Measurements from ENCODE around the gene SAMM50. TPM values are rescaled to one million over a fixed set of nuclear protein-coding genes. Genes with fewer than 3 reads are reported as not detected.

The SAMM50 gene
- total and polyA plus RNA-seq, 7 donors, result 59.3 to 105 (median 80.0) TPM

DNA sequence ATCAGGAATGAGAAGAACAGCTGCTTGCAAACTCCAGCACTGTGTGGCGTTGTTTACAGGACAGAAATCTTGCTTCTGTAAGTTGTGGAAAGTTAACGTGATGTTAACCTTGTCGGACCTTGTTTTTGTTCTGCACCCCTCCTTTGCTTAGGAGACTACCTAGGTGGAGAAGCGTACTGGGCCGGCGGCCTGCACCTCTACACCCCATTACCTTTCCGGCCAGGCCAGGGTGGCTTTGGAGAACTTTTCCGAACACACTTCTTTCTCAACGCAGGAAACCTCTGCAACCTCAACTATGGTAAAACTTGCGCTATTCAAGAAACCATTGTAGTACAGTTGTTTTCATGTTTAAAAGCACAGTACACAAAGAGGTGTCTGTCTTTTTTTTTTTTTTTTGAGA, 33.7 kb downstream of the SAMM50 start:
- 90 to 95% (median 91%) methylated on average over 10 of the region's 10 CpGs for WGBS, 3 donors
- H3K9me3 ChIP-seq, result no peaks in the 10 kb centered on the region
- no peak overlapping the region for H3K4me3 ChIP-seq
- peaks cover 0 to 93% of the 10 kb centered on the region in 2 donors for H3K36me3 ChIP-seq (ENCODE audit: insufficient read depth in 1 of 2, low read depth in 1 of 2)
- TF ChIP-seq, protein P1, sequence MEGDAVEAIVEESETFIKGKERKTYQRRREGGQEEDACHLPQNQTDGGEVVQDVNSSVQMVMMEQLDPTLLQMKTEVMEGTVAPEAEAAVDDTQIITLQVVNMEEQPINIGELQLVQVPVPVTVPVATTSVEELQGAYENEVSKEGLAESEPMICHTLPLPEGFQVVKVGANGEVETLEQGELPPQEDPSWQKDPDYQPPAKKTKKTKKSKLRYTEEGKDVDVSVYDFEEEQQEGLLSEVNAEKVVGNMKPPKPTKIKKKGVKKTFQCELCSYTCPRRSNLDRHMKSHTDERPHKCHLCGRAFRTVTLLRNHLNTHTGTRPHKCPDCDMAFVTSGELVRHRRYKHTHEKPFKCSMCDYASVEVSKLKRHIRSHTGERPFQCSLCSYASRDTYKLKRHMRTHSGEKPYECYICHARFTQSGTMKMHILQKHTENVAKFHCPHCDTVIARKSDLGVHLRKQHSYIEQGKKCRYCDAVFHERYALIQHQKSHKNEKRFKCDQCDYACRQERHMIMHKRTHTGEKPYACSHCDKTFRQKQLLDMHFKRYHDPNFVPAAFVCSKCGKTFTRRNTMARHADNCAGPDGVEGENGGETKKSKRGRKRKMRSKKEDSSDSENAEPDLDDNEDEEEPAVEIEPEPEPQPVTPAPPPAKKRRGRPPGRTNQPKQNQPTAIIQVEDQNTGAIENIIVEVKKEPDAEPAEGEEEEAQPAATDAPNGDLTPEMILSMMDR (IDR thresholded peaks at IDR 0.05), result no peak
- no peak for ATAC-seq
- intact Hi-C loops (cut with DNase I), result no loop called here
- H3K27me3 ChIP-seq (ENCODE audit: insufficient read depth in 3 of 3, low read length in 2 of 3), result no peaks in the 10 kb centered on the region
- H3K27ac ChIP-seq, result peak overlapping the region; percentile 28
- peaks cover 21% of the 10 kb centered on the region for H3K4me1 ChIP-seq
- no peak for DNase-seq

DNA sequence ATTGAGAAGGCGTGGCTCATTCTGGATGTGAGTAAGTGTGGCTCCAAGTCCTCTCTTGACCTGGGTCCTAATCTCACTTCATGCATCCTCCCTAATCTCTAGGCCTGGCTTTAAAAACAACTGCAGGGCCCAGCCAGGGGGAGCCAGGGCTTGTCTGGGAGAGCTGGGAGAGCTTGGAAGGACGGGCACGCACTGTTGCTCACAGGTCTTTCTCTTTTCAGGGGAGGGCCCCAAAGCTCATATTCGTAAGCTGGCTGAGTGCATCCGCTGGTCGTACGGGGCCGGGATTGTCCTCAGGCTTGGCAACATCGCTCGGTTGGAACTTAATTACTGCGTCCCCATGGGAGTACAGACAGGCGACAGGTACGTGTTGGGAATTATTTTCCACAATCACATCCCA, 34.8 kb downstream of the SAMM50 start:
- intact Hi-C loops (cut with DNase I), result loop anchor here in 1 of 2 donors (10.0 kb wide), 2 partner anchors 505 to 635 kb away; partner anchors contain the start of gene RTL6
- WGBS, 3 donors, result 74 to 88% (median 86%) methylated on average over 13 of the region's 13 CpGs
- H3K27me3 ChIP-seq (ENCODE audit: insufficient read depth in 3 of 3, low read length in 2 of 3), result no peaks in the 10 kb centered on the region
- no peak overlapping the region for H3K4me3 ChIP-seq
- H3K4me1 ChIP-seq, result peaks cover 28% of the 10 kb centered on the region
- TF ChIP-seq, protein P1 (IDR thresholded peaks at IDR 0.05), result no peak
- H3K9me3 ChIP-seq, result no peaks in the 10 kb centered on the region
- no peak overlapping the region for H3K27ac ChIP-seq
- ATAC-seq (no peak), DNase-seq (no peak)
- peaks cover 0 to 93% of the 10 kb centered on the region in 2 donors for H3K36me3 ChIP-seq (ENCODE audit: insufficient read depth in 1 of 2, low read depth in 1 of 2)

DNA sequence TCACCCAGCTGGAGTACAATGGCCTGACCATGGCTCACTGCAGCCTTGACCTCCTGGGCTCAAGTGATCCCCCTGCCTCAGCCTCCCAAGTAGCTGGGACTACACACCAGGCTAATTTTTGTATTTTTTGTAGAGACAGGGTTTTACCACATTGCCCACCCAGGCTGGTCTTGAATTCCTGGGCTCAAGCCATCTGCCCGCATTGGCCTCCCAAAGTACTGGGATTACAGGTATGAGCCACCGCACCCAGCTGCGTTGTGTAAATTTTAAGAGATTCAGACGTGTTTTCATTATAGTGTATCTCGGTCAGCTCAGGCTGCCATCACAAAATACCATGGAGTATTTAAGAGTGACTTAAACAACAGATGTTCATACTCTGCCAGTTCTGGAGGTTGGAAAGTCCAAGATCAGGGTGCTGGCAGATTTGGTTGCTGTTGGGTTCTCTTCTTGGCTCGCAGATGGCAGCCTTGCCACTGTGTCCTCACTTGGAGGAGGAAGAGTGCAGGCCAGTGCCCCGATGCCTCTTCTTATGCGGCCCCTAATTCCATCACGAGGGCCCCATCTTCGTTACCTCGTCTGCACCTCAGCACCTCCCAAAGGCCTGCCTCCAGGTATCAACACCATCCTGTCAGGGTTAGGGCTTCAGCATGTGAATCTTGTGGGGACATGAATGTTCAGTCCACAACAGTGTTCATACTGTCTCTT, 36.2 kb downstream of the SAMM50 start:
- H3K36me3 ChIP-seq (ENCODE audit: insufficient read depth in 1 of 2, low read depth in 1 of 2), result peaks cover 0 to 92% of the 10 kb centered on the region in 2 donors
- no peaks in the 10 kb centered on the region for H3K9me3 ChIP-seq
- H3K4me3 ChIP-seq, result no peak overlapping the region
- H3K27me3 ChIP-seq (ENCODE audit: insufficient read depth in 3 of 3, low read length in 2 of 3), result no peaks in the 10 kb centered on the region
- DNase-seq (no peak), ATAC-seq (no peak)
- 81 to 93% (median 88%) methylated on average over 11 of the region's 11 CpGs for WGBS, 3 donors
- H3K27ac ChIP-seq, result no peak overlapping the region
- intact Hi-C loops (cut with DNase I), result loop anchor here (1.0 to 10.0 kb wide), 4 partner anchors 94 to 635 kb away; partner anchors contain the start of gene RTL6 (in 1 of the 2)
- H3K4me1 ChIP-seq, result peaks cover 28% of the 10 kb centered on the region
- TF ChIP-seq, protein P1 (IDR thresholded peaks at IDR 0.05), result no peak

DNA sequence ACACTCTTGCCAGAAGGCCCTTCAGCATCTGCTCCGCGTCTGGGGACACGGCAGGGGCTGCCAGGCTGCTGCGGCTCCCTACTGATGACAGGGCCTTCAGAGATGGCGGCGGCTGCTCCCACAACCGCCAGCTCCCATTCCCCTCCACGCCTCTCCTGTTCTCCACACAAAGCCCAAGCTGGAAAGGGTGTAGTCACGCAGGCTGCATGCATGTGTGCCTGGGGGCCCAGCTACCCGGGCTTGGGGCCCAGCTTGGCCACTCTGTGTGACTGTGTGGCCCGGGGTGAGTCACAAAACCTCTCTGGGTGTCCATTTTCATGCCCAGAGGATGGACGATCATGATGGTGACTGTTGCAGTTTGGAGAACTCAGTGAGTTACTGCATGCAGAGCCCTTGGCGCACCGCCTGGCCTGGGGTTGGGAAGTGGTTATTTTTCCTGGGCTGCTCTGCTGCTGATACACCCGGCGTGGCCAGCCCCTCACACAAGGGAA, 37.1 kb downstream of the SAMM50 start:
- Histone ChIP-seq H3K9me3 (no peaks in the 10 kb centered on the region), H3K27ac (no peak overlapping the region), H3K4me1 (peaks cover 28% of the 10 kb centered on the region), H3K27me3 (ENCODE audit: insufficient read depth in 3 of 3, low read length in 2 of 3) (no peaks in the 10 kb centered on the region), H3K36me3 (ENCODE audit: insufficient read depth in 1 of 2, low read depth in 1 of 2) (peaks cover 0 to 92% of the 10 kb centered on the region in 2 donors), H3K4me3 (no peak overlapping the region)
- TF ChIP-seq, protein P1 (IDR thresholded peaks at IDR 0.05), result no peak
- intact Hi-C loops (cut with DNase I), result loop anchor here (1.0 to 10.0 kb wide), 4 partner anchors 93 to 634 kb away; partner anchors contain the start of gene RTL6 (in 1 of the 2)
- WGBS, 3 donors, result 72 to 85% (median 80%) methylated on average over 16 of the region's 16 CpGs
- peak in 1 of 4 donors; percentile 21 for ATAC-seq
- DNase-seq, result no peak
